HL-60 (cell line): ENCODE data around the gene FGGY.
"Not testable (repeated sequence)": the region's sequence is repeated elsewhere in the genome, so short reads cannot be mapped to it uniquely, and the experiment has no call there.

Source experiments
- DNase-seq, 2 experiments: peaks; one replicate each; pipeline ENCODE4 v3.0.0-alpha.2; 2010 to 2020; ENCODE audit warnings: low read depth in 1 of 2, low spot score in 1 of 2
- H3K27ac ChIP-seq: fragments of 250-450 bp; sonication (Bioruptor Pico); replicated peaks from 2 replicates; pipeline ENCODE4 v1.5.1; 2020; ENCODE audit warnings: mild to moderate bottlenecking, moderate library complexity
- H3K27me3 ChIP-seq: fragments of 250-450 bp; sonication (Bioruptor Pico); 2 replicates; pipeline ENCODE4 v1.5.1; 2021; ENCODE audit warnings: mild to moderate bottlenecking, moderate library complexity; ENCODE audit not compliant: insufficient read depth, poor library complexity, severe bottlenecking
- H3K4me3 ChIP-seq: replicated peaks from 2 replicates; pipeline ENCODE4 v1.5.1; 2011; ENCODE audit warnings: mild to moderate bottlenecking, control low read depth, low read length; ENCODE audit not compliant: insufficient read depth
- CTCF ChIP-seq: IDR thresholded peaks from one replicate; pipeline ENCODE4 v1.5.1; 2011; ENCODE audit warnings: low read length, control low read depth, inconsistent platforms; ENCODE audit not compliant: insufficient read depth
- GABPA ChIP-seq: IDR thresholded peaks from 2 replicates; pipeline ENCODE4 v1.6.1; 2012; ENCODE audit warnings: low read depth
- POLR2AphosphoS5 ChIP-seq: IDR thresholded peaks from 2 replicates; pipeline ENCODE4 v1.6.1; 2012; ENCODE audit warnings: low read depth
- REST ChIP-seq: IDR thresholded peaks from 2 replicates; pipeline ENCODE4 v1.6.1; 2012; ENCODE audit warnings: low read depth; ENCODE audit not compliant: insufficient replicate concordance
- SPI1 ChIP-seq: IDR thresholded peaks from 2 replicates; pipeline ENCODE4 v1.6.1; 2012; ENCODE audit warnings: low read depth, mild to moderate bottlenecking, borderline replicate concordance

Gene FGGY

GRCh38 chr1:59457786-59458185 lies 160.9 kb downstream of the FGGY start:
- no peaks in the 10 kb centered on the region for H3K27me3 ChIP-seq
- no peak for DNase-seq
- TF ChIP-seq CTCF (no peak), SPI1 (no peak), GABPA (no peak), REST (no peak), POLR2AphosphoS5 (no peak)
- no peak overlapping the region for H3K27ac ChIP-seq
- no peak overlapping the region for H3K4me3 ChIP-seq

GRCh38 chr1:59458884-59459283 lies 162.0 kb downstream of the FGGY start:
- no peak overlapping the region for H3K27ac ChIP-seq
- no peak for DNase-seq
- TF ChIP-seq REST (no peak), GABPA (no peak), SPI1 (no peak), CTCF (no peak), POLR2AphosphoS5 (no peak)
- no peak overlapping the region for H3K4me3 ChIP-seq
- no peaks in the 10 kb centered on the region for H3K27me3 ChIP-seq

- H3K27me3 ChIP-seq, H3K4me3 ChIP-seq, H3K27ac ChIP-seq, DNase-seq: not testable (repeated sequence)
Measured at GRCh38 chr1:59462942-59463341, 166.0 kb downstream of the FGGY start.

GRCh38 chr1:59465478-59465877 lies 168.6 kb downstream of the FGGY start:
- DNase-seq, H3K27ac ChIP-seq, H3K4me3 ChIP-seq, H3K27me3 ChIP-seq: not testable (repeated sequence)

- no peak overlapping the region for H3K27ac ChIP-seq
- H3K27me3 ChIP-seq = no peaks in the 10 kb centered on the region
- TF ChIP-seq CTCF (no peak), GABPA (no peak), POLR2AphosphoS5 (no peak)
- no peak for DNase-seq
- H3K4me3 ChIP-seq = no peak overlapping the region
Measured at GRCh38 chr1:59468828-59469428, 172.0 kb downstream of the FGGY start.

GRCh38 chr1:59471991-59472570 lies 175.2 kb downstream of the FGGY start:
- not testable (repeated sequence) for H3K27ac ChIP-seq, H3K27me3 ChIP-seq, H3K4me3 ChIP-seq, DNase-seq
